ENCODE results near the gene PRKCA.

Gene PRKCA

DNA sequence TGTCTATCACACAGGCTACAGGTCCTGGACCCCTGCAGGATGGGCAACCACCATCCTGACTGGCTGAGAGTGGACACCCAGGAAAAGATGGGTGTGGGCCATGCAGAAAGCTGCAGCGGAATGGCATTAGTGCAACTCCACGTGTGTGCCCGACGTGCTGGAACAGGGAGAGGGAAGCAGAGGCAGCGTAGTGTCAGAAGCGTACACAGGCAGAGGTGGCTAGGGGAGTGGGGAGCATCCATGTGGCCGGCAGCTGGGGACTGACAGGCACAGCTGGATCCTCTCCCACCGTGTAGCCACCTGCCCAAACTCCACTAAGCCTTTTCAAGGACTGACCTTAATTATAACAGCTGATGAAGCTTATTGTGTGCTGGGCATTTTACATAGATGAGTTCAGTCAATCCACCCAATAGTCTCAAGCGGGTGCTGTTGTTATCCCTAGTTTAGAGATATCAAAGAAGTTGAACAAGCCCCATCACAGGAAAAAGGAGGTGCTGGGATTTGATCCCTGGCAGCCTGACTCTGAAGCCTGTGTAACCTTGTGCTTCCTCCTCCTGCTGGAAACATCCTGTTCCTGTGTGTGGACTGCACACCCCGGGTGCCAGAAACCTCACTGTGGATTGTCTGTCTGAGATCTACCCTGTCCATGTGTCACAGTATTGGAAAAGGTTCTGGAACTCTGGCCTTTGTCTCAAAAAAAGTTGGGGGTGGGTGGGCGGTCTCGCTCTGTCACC is 114.0 kb downstream of the PRKCA start:
- H3K9ac ChIP-seq (ENCODE audit: low read length): no peak overlapping the region
- peak overlapping the region; percentile 5 for H3K14ac ChIP-seq (ENCODE audit: low read length)
- no peak overlapping the region for H3K23ac ChIP-seq (ENCODE audit: low read length)
- no peak for DNase-seq
- no peak overlapping the region for H4K12ac ChIP-seq (ENCODE audit: low read depth, low read length)
- no peak overlapping the region for H2BK5ac ChIP-seq (ENCODE audit: low read depth, low read length, poor library complexity)
- peak overlapping the region; percentile 44 for H3K18ac ChIP-seq (ENCODE audit: low read length)
- H3K4me2 ChIP-seq (ENCODE audit: low read length): no peak overlapping the region
- H4K8ac ChIP-seq (ENCODE audit: low read depth, low read length): no peak overlapping the region
- no peaks in the 10 kb centered on the region for H3K79me2 ChIP-seq (ENCODE audit: control insufficient read depth, insufficient read depth, low read length, poor library complexity)
- no peak overlapping the region for H3K4ac ChIP-seq (ENCODE audit: low read depth, low read length)
- H3K27ac ChIP-seq (ENCODE audit: low read depth, low read length): no peak overlapping the region
- H4K91ac ChIP-seq (ENCODE audit: low read depth, low read length): peak overlapping the region; percentile 27
- H3K4me1 ChIP-seq (ENCODE audit: control insufficient read depth in 1 of 2, insufficient read depth in 2 of 2, low read length in 2 of 2): peaks cover 3 to 6% of the 10 kb centered on the region in 2 experiments
- peaks cover 1% of the 10 kb centered on the region for H3K9me3 ChIP-seq (ENCODE audit: insufficient read depth, low read depth, low read length)
- H2AK5ac ChIP-seq (ENCODE audit: low read length): peak overlapping the region; percentile 56
- no peak overlapping the region for H3K4me3 ChIP-seq (ENCODE audit: low read depth, low read length)
- no peaks in the 10 kb centered on the region for H3K27me3 ChIP-seq (ENCODE audit: insufficient read depth, low read length)
- no CpG with 5 or more reads among the region's 12 CpGs for WGBS (ENCODE audit: extremely low coverage, insufficient coverage, insufficient read length)
- no peaks in the 10 kb centered on the region for H3K79me1 ChIP-seq (ENCODE audit: low read length)
- H2BK120ac ChIP-seq (ENCODE audit: insufficient read depth, low read length, poor library complexity): peak overlapping the region; percentile 46
- H2AFZ ChIP-seq (ENCODE audit: insufficient read depth, low read length, poor library complexity): no peak overlapping the region
- no peak overlapping the region for H2BK12ac ChIP-seq (ENCODE audit: low read length)
- H3K36me3 ChIP-seq (ENCODE audit: control insufficient read depth in 1 of 2, insufficient read depth in 2 of 2, low read length in 2 of 2): no peaks in the 10 kb centered on the region

DNA sequence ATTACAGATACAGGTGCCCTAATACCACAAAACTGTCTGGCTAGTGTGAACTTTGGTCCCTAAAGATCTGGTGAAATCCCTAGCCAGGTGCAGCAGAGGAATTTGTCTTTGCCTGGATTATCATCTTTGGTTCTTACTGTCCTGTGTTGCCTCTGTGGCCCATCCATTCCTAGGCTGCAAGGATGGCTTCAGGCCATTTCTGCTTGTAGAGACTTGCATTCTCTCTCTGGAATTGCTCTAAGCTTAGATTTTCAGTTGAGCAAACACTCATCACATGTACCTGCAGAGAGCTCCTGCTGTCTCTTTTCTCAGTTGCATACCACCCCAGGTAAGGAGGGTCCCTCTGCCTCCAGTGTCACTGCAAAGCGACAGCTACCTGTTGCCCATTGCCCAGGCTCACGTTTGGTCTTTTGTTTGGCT is 114.9 kb downstream of the PRKCA start:
- Histone ChIP-seq H3K23ac (ENCODE audit: low read length) (no peak overlapping the region), H4K91ac (ENCODE audit: low read depth, low read length) (no peak overlapping the region), H3K9ac (ENCODE audit: low read length) (no peak overlapping the region), H3K4me3 (ENCODE audit: low read depth, low read length) (no peak overlapping the region), H3K36me3 (ENCODE audit: control insufficient read depth in 1 of 2, insufficient read depth in 2 of 2, low read length in 2 of 2) (no peaks in the 10 kb centered on the region), H4K12ac (ENCODE audit: low read depth, low read length) (no peak overlapping the region), H3K27ac (ENCODE audit: low read depth, low read length) (no peak overlapping the region), H3K79me2 (ENCODE audit: control insufficient read depth, insufficient read depth, low read length, poor library complexity) (no peaks in the 10 kb centered on the region), H3K4ac (ENCODE audit: low read depth, low read length) (no peak overlapping the region), H3K4me2 (ENCODE audit: low read length) (no peak overlapping the region), H2BK5ac (ENCODE audit: low read depth, low read length, poor library complexity) (no peak overlapping the region), H4K8ac (ENCODE audit: low read depth, low read length) (no peak overlapping the region), H3K18ac (ENCODE audit: low read length) (no peak overlapping the region), H3K79me1 (ENCODE audit: low read length) (no peaks in the 10 kb centered on the region), H2AFZ (ENCODE audit: insufficient read depth, low read length, poor library complexity) (no peak overlapping the region), H2AK5ac (ENCODE audit: low read length) (no peak overlapping the region), H3K9me3 (ENCODE audit: insufficient read depth, low read depth, low read length) (peaks cover 1% of the 10 kb centered on the region), H3K4me1 (ENCODE audit: control insufficient read depth in 1 of 2, insufficient read depth in 2 of 2, low read length in 2 of 2) (peaks cover 3 to 6% of the 10 kb centered on the region in 2 experiments), H3K14ac (ENCODE audit: low read length) (no peak overlapping the region), H2BK120ac (ENCODE audit: insufficient read depth, low read length, poor library complexity) (no peak overlapping the region), H2BK12ac (ENCODE audit: low read length) (no peak overlapping the region), H3K27me3 (ENCODE audit: insufficient read depth, low read length) (no peaks in the 10 kb centered on the region)
- WGBS (ENCODE audit: extremely low coverage, insufficient coverage, insufficient read length): no CpG with 5 or more reads among the region's 2 CpGs
- peak; percentile 86 to 89 for DNase-seq

DNA sequence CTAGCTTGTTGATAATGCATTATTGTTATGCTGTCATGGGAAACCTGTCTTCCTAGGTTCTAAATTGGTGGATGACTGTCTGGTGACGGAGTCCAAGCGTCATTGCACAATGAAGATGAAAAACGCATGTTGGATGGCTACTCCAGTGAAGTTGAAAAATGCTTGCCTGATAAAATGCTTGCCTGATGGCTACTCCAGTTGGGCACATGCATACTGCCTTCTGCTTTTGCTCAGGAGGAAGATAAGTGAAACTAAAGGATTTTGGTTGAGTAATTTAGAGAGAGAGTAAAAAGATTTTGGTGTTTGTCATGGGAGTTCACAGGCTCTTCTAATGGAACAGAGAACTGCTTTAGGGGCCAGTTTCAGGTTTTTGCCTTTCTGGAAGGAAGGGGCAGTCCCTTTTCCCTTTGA is 118.6 kb downstream of the PRKCA start:
- Histone ChIP-seq H3K9ac (ENCODE audit: low read length) (no peak overlapping the region), H4K12ac (ENCODE audit: low read depth, low read length) (no peak overlapping the region), H3K18ac (ENCODE audit: low read length) (no peak overlapping the region), H3K4me3 (ENCODE audit: low read depth, low read length) (no peak overlapping the region), H3K9me3 (ENCODE audit: insufficient read depth, low read depth, low read length) (peaks cover 1% of the 10 kb centered on the region), H3K4ac (ENCODE audit: low read depth, low read length) (no peak overlapping the region), H4K8ac (ENCODE audit: low read depth, low read length) (no peak overlapping the region), H3K27me3 (ENCODE audit: insufficient read depth, low read length) (no peaks in the 10 kb centered on the region), H3K36me3 (ENCODE audit: control insufficient read depth in 1 of 2, insufficient read depth in 2 of 2, low read length in 2 of 2) (no peaks in the 10 kb centered on the region), H4K91ac (ENCODE audit: low read depth, low read length) (no peak overlapping the region), H3K27ac (ENCODE audit: low read depth, low read length) (peak overlapping the region; percentile 51), H3K4me2 (ENCODE audit: low read length) (no peak overlapping the region), H2BK12ac (ENCODE audit: low read length) (no peak overlapping the region), H2AK5ac (ENCODE audit: low read length) (no peak overlapping the region), H2AFZ (ENCODE audit: insufficient read depth, low read length, poor library complexity) (no peak overlapping the region), H3K23ac (ENCODE audit: low read length) (no peak overlapping the region), H2BK5ac (ENCODE audit: low read depth, low read length, poor library complexity) (no peak overlapping the region), H2BK120ac (ENCODE audit: insufficient read depth, low read length, poor library complexity) (no peak overlapping the region), H3K79me2 (ENCODE audit: control insufficient read depth, insufficient read depth, low read length, poor library complexity) (no peaks in the 10 kb centered on the region), H3K14ac (ENCODE audit: low read length) (no peak overlapping the region), H3K4me1 (ENCODE audit: control insufficient read depth in 1 of 2, insufficient read depth in 2 of 2, low read length in 2 of 2) (peaks cover 3 to 6% of the 10 kb centered on the region in 2 experiments), H3K79me1 (ENCODE audit: low read length) (no peaks in the 10 kb centered on the region)
- no CpG with 5 or more reads among the region's 3 CpGs for WGBS (ENCODE audit: extremely low coverage, insufficient coverage, insufficient read length)
- DNase-seq: peak; percentile 95 to 99

DNA sequence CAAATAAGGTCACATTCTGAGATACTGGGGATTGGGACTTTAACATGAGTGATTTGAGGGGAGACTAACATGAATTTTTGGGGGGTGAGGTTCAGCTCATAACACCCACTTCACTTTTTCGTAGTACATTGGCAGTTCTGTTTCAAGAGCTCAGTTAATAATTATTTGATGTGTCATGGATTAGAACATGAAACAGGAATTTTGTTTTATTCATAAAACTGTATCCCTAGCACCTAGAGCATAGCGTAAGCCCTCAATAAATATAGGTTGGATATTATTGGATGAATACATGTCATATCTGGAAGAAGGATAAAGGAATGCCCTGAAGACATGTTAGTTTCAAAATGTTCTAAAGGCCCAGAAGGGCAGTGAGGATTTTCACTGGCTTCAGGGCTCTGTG is 119.8 kb downstream of the PRKCA start:
- Histone ChIP-seq H3K9ac (ENCODE audit: low read length) (no peak overlapping the region), H2BK12ac (ENCODE audit: low read length) (no peak overlapping the region), H3K27me3 (ENCODE audit: insufficient read depth, low read length) (no peaks in the 10 kb centered on the region), H3K79me2 (ENCODE audit: control insufficient read depth, insufficient read depth, low read length, poor library complexity) (no peaks in the 10 kb centered on the region), H3K4me3 (ENCODE audit: low read depth, low read length) (no peak overlapping the region), H3K36me3 (ENCODE audit: control insufficient read depth in 1 of 2, insufficient read depth in 2 of 2, low read length in 2 of 2) (no peaks in the 10 kb centered on the region), H3K4ac (ENCODE audit: low read depth, low read length) (no peak overlapping the region), H3K27ac (ENCODE audit: low read depth, low read length) (no peak overlapping the region), H2BK5ac (ENCODE audit: low read depth, low read length, poor library complexity) (no peak overlapping the region), H4K91ac (ENCODE audit: low read depth, low read length) (no peak overlapping the region), H3K4me1 (ENCODE audit: control insufficient read depth in 1 of 2, insufficient read depth in 2 of 2, low read length in 2 of 2) (peaks cover 0 to 6% of the 10 kb centered on the region in 2 experiments), H2AK5ac (ENCODE audit: low read length) (no peak overlapping the region), H2AFZ (ENCODE audit: insufficient read depth, low read length, poor library complexity) (no peak overlapping the region), H3K23ac (ENCODE audit: low read length) (no peak overlapping the region), H3K79me1 (ENCODE audit: low read length) (no peaks in the 10 kb centered on the region), H3K18ac (ENCODE audit: low read length) (no peak overlapping the region), H4K8ac (ENCODE audit: low read depth, low read length) (no peak overlapping the region), H3K14ac (ENCODE audit: low read length) (no peak overlapping the region), H4K12ac (ENCODE audit: low read depth, low read length) (no peak overlapping the region), H3K9me3 (ENCODE audit: insufficient read depth, low read depth, low read length) (no peaks in the 10 kb centered on the region), H2BK120ac (ENCODE audit: insufficient read depth, low read length, poor library complexity) (no peak overlapping the region), H3K4me2 (ENCODE audit: low read length) (no peak overlapping the region)
- no peak for DNase-seq
- WGBS (ENCODE audit: extremely low coverage, insufficient coverage, insufficient read length): no CpG with 5 or more reads among the region's 2 CpGs

All from trophoblast cell (in vitro differentiated cells and primary cell).